HCT116 (cell line): ENCODE data around the gene ITGA11.

Experiments
- CTCF ChIP-seq, 3 experiments: fragments of 200-600 bp in 1 of 3; sonication (generic) in 1 of 3; IDR thresholded peaks in 2 of 3; conservative IDR thresholded peaks in 1 of 3; 2 replicates each; pipeline ENCODE4 v1.5.1; 2012 to 2017; ENCODE audit warnings: low read depth in 2 of 3, low read length in 2 of 3, antibody characterized with exemption in 1 of 3, borderline replicate concordance in 1 of 3, control low read depth in 1 of 3, mild to moderate bottlenecking in 1 of 3, mixed read lengths in 1 of 3, mixed run types in 1 of 3, moderate library complexity in 1 of 3; ENCODE audit not compliant: insufficient read depth in 1 of 3
- ELF1 ChIP-seq: IDR thresholded peaks from 2 replicates; pipeline ENCODE4 v1.6.1; 2012; ENCODE audit warnings: low read depth, borderline replicate concordance
- POLR2AphosphoS5 ChIP-seq: IDR thresholded peaks from 2 replicates; pipeline ENCODE4 v1.6.1; 2011; ENCODE audit warnings: mild to moderate bottlenecking, low read depth, low read length, moderate library complexity
- SP1 ChIP-seq: IDR thresholded peaks from 2 replicates; pipeline ENCODE4 v1.6.1; 2012; ENCODE audit warnings: low read depth
- TF ChIP-seq, protein P1 (sequence below): IDR thresholded peaks from 2 replicates; pipeline ENCODE4 v1.6.1; 2012

GRCh38 chr15:68421115-68421551 lies 10.8 kb downstream of the ITGA11 start:
- TF ChIP-seq, protein P1, sequence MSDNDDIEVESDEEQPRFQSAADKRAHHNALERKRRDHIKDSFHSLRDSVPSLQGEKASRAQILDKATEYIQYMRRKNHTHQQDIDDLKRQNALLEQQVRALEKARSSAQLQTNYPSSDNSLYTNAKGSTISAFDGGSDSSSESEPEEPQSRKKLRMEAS: no peak
- TF ChIP-seq POLR2AphosphoS5 (no peak), ELF1 (no peak), SP1 (no peak), CTCF (IDR thresholded peaks at IDR 0.05 in 2 of 3, conservative IDR thresholded peaks at IDR 0.05 in 1 of 3; ENCODE audit: borderline replicate concordance in 1 of 3, insufficient read depth in 1 of 3, low read depth in 2 of 3, low read length in 2 of 3) (no peak)
